H9 (cell line): Measurements from ENCODE around the gene GUCY2F. TPM values are rescaled to one million over a fixed set of nuclear protein-coding genes. Genes with fewer than 3 reads are reported as not detected.

Experiments
- DNase-seq: peaks from one replicate; pipeline ENCODE4 v3.0.0-alpha.2; 2017
- H2AFZ ChIP-seq: one replicate; pipeline ENCODE4 v1.6.1; 2013; ENCODE audit warnings: mild to moderate bottlenecking, low read length, control low read depth, moderate library complexity
- H2AK5ac ChIP-seq: 2 replicates; pipeline ENCODE4 v1.6.1; 2013; ENCODE audit warnings: low read length, control low read depth, mixed read lengths; ENCODE audit not compliant: insufficient read length
- H2BK120ac ChIP-seq: one replicate; pipeline ENCODE4 v1.6.1; 2013; ENCODE audit warnings: low read depth, mild to moderate bottlenecking, low read length, control low read depth, inconsistent platforms; ENCODE audit not compliant: poor library complexity, severe bottlenecking
- H2BK12ac ChIP-seq: 2 replicates; pipeline ENCODE4 v1.6.1; 2013; ENCODE audit warnings: low read length, control low read depth, mixed read lengths, low read depth; ENCODE audit not compliant: insufficient read length
- H2BK15ac ChIP-seq: 2 replicates; pipeline ENCODE4 v1.6.1; 2013; ENCODE audit warnings: low read depth, low read length, control low read depth
- H2BK20ac ChIP-seq: one replicate; pipeline ENCODE4 v1.6.1; 2013; ENCODE audit warnings: low read depth, mild to moderate bottlenecking, low read length, control low read depth, inconsistent platforms; ENCODE audit not compliant: poor library complexity, severe bottlenecking
- H2BK5ac ChIP-seq: 2 replicates; pipeline ENCODE4 v1.6.1; 2013; ENCODE audit warnings: low read length, control low read depth, mixed read lengths; ENCODE audit not compliant: insufficient read length
- H3K14ac ChIP-seq: 2 replicates; pipeline ENCODE4 v1.6.1; 2013; ENCODE audit warnings: low read length, control low read depth; ENCODE audit not compliant: insufficient read depth
- H3K18ac ChIP-seq: 2 replicates; pipeline ENCODE4 v1.6.1; 2013; ENCODE audit warnings: low read depth, mild to moderate bottlenecking, mixed read lengths, low read length, control low read depth; ENCODE audit not compliant: insufficient read length
- H3K23ac ChIP-seq: 2 replicates; pipeline ENCODE4 v1.6.1; 2013; ENCODE audit warnings: low read length, control low read depth, mixed read lengths, low read depth; ENCODE audit not compliant: insufficient read length
- H3K23me2 ChIP-seq: 2 replicates; pipeline ENCODE4 v1.6.1; 2013; ENCODE audit warnings: low read depth, mild to moderate bottlenecking, mixed read lengths, low read length, control low read depth; ENCODE audit not compliant: insufficient read length, poor library complexity, severe bottlenecking
- H3K27ac ChIP-seq: 2 replicates; pipeline ENCODE4 v1.5.1; 2013; ENCODE audit warnings: low read length, control low read depth, mixed read lengths, low read depth; ENCODE audit not compliant: insufficient read length
- H3K27me3 ChIP-seq: 2 replicates; pipeline ENCODE4 v1.6.1; 2013; ENCODE audit warnings: low read length, control low read depth, inconsistent platforms; ENCODE audit not compliant: insufficient read depth
- H3K4ac ChIP-seq: 2 replicates; pipeline ENCODE4 v1.6.1; 2013; ENCODE audit warnings: low read depth, mild to moderate bottlenecking, control low read depth, inconsistent platforms, low read length, moderate library complexity
- H3K4me1 ChIP-seq: 2 replicates; pipeline ENCODE4 v1.6.1; 2013; ENCODE audit warnings: low read length, control low read depth, inconsistent platforms; ENCODE audit not compliant: insufficient read depth
- H3K4me2 ChIP-seq: 2 replicates; pipeline ENCODE4 v1.6.1; 2013; ENCODE audit warnings: low read length, control low read depth, mixed read lengths; ENCODE audit not compliant: insufficient read length, insufficient read depth
- H3K56ac ChIP-seq: 2 replicates; pipeline ENCODE4 v1.6.1; 2013; ENCODE audit warnings: low read depth, mild to moderate bottlenecking, mixed read lengths, low read length, control low read depth; ENCODE audit not compliant: insufficient read length
- H3K79me1 ChIP-seq: 2 replicates; pipeline ENCODE4 v1.6.1; 2013; ENCODE audit warnings: low read depth, mild to moderate bottlenecking, moderate library complexity, low read length, control low read depth, inconsistent platforms; ENCODE audit not compliant: insufficient read depth, poor library complexity, severe bottlenecking
- H3K79me2 ChIP-seq: 2 replicates; pipeline ENCODE4 v1.6.1; 2013; ENCODE audit warnings: low read length, control low read depth, inconsistent platforms; ENCODE audit not compliant: insufficient read depth
- H3K9ac ChIP-seq: 2 replicates; pipeline ENCODE4 v1.6.1; 2013; ENCODE audit warnings: low read length, control low read depth, mixed read lengths; ENCODE audit not compliant: insufficient read length; ENCODE audit errors: extremely low read depth
- H3K9me3 ChIP-seq: one replicate; pipeline ENCODE4 v1.6.1; 2013; ENCODE audit warnings: low read depth, low read length, inconsistent platforms; ENCODE audit not compliant: control insufficient read depth
- H3T11ph ChIP-seq: one replicate; pipeline ENCODE4 v1.6.1; 2013; ENCODE audit warnings: mild to moderate bottlenecking, low read length, control low read depth, inconsistent platforms
- H4K20me1 ChIP-seq: one replicate; pipeline ENCODE4 v1.6.1; 2013; ENCODE audit not compliant: control insufficient read depth, insufficient read length, insufficient read depth
- H4K5ac ChIP-seq: 2 replicates; pipeline ENCODE4 v1.6.1; 2013; ENCODE audit warnings: low read depth, mild to moderate bottlenecking, mixed read lengths, low read length, control low read depth; ENCODE audit not compliant: insufficient read length
- H4K8ac ChIP-seq: replicated peaks from 2 replicates; pipeline ENCODE4 v1.6.1; 2013; ENCODE audit warnings: low read length, control low read depth, mixed read lengths, low read depth; ENCODE audit not compliant: insufficient read length
- H4K91ac ChIP-seq: 2 replicates; pipeline ENCODE4 v1.6.1; 2013; ENCODE audit warnings: low read depth, mild to moderate bottlenecking, moderate library complexity, mixed read lengths, low read length, control low read depth; ENCODE audit not compliant: insufficient read length
- H3K27ac Mint-ChIP-seq, 3 experiments: 2 replicates in 2 of 3; 3 replicates in 1 of 3; pipeline ENCODE4 v1.8.0; 2020 to 2021; ENCODE audit warnings: mixed read lengths in 3 of 3, mild to moderate bottlenecking in 1 of 3, moderate library complexity in 1 of 3
- H3K27me3 Mint-ChIP-seq: 2 replicates; pipeline ENCODE4 v1.8.0; 2021; ENCODE audit warnings: low read depth, mild to moderate bottlenecking, moderate library complexity, mixed read lengths
- H3K36me3 Mint-ChIP-seq, 3 experiments: 2 replicates in 2 of 3; 3 replicates in 1 of 3; pipeline ENCODE4 v1.8.0; 2020 to 2021; ENCODE audit warnings: low read depth in 3 of 3, mixed read lengths in 3 of 3; ENCODE audit not compliant: insufficient read depth in 1 of 3
- H3K4me1 Mint-ChIP-seq, 2 experiments: 2 replicates each; pipeline ENCODE4 v1.8.0; 2020; ENCODE audit warnings: mixed read lengths in 2 of 2
- H3K4me3 Mint-ChIP-seq, 2 experiments: 2 replicates in 1 of 2; 3 replicates in 1 of 2; pipeline ENCODE4 v1.8.0; 2020 to 2021; ENCODE audit warnings: mild to moderate bottlenecking in 2 of 2, mixed read lengths in 2 of 2, moderate library complexity in 1 of 2
- H3K9me3 Mint-ChIP-seq, 2 experiments: 2 replicates in 1 of 2; 3 replicates in 1 of 2; pipeline ENCODE4 v1.8.0; 2020; ENCODE audit warnings: mild to moderate bottlenecking in 2 of 2, mixed read lengths in 2 of 2, moderate library complexity in 1 of 2
- CTCF ChIP-seq: fragments of 200-600 bp; sonication (generic); conservative IDR thresholded peaks from 3 replicates; pipeline ENCODE4 v1.8.0; 2021; ENCODE audit warnings: antibody characterized with exemption, mild to moderate bottlenecking
- WGBS: extraction: QIAGEN DNeasy Blood & Tissue Kit; methylation state at CpG from one replicate; pipeline ENCODE4 v1.1.7; 2013; ENCODE audit warnings: missing lambda C conversion rate, low lambda C conversion rate, mixed read lengths; ENCODE audit not compliant: insufficient read length; ENCODE audit errors: extremely low coverage; 5-methylcytosine and 5-hydroxymethylcytosine counted together
- total RNA-seq: library from RNA; stranded (reverse); gene quantifications from 2 replicates; pipeline ENCODE4 v1.2.1, GENCODE V29; 2021

The GUCY2F gene
- total RNA-seq, 1 experiment from 2014 or later, result 0.11 TPM

GRCh38 chrX:109489174-109489573 lies 7.3 kb upstream of the GUCY2F start:
- Mint-ChIP-seq H3K9me3 (peaks cover 0 to 4% of the 10 kb centered on the region in 2 experiments; a peak in 1 of 5 replicates), H3K4me1 (peaks cover 10 to 11% of the 10 kb centered on the region in 2 experiments), H3K27me3 (peaks cover 2% of the 10 kb centered on the region; the same call in 1 of the 2 replicates), H3K4me3 (no peak overlapping the region), H3K36me3 (no peaks in the 10 kb centered on the region), H3K27ac (no peak overlapping the region)
- no peaks in the 10 kb centered on the region for H4K20me1 ChIP-seq
- no peak for TF ChIP-seq CTCF
- no peak overlapping the region for H2AK5ac ChIP-seq
- no peak overlapping the region for H4K91ac ChIP-seq
- H2BK120ac ChIP-seq, result no peak overlapping the region
- no peak overlapping the region for H2AFZ ChIP-seq
- no peaks in the 10 kb centered on the region for H3K9me3 ChIP-seq
- no peak overlapping the region for H2BK15ac ChIP-seq
- H3K23ac ChIP-seq, result no peak overlapping the region
- DNase-seq, result no peak
- H3K27me3 ChIP-seq, result no peaks in the 10 kb centered on the region
- no peak overlapping the region for H3K27ac ChIP-seq
- no peaks in the 10 kb centered on the region for H3K79me2 ChIP-seq
- H3K18ac ChIP-seq, result no peak overlapping the region
- H2BK20ac ChIP-seq, result no peak overlapping the region
- no peaks in the 10 kb centered on the region for H3K23me2 ChIP-seq
- WGBS, result no CpG with 5 or more reads among the region's 2 CpGs
- no peak overlapping the region for H3T11ph ChIP-seq
- H2BK5ac ChIP-seq, result no peak overlapping the region
- no peak overlapping the region for H4K8ac ChIP-seq
- no peaks in the 10 kb centered on the region for H3K79me1 ChIP-seq
- no peak overlapping the region for H3K4ac ChIP-seq
- H3K56ac ChIP-seq, result no peak overlapping the region
- no peak overlapping the region for H3K4me2 ChIP-seq
- H3K14ac ChIP-seq, result no peak overlapping the region
- H3K9ac ChIP-seq, result no peak overlapping the region
- no peak overlapping the region for H2BK12ac ChIP-seq
- no peak overlapping the region for H4K5ac ChIP-seq
- peaks cover 2% of the 10 kb centered on the region; the same call in 1 of the 2 replicates for H3K4me1 ChIP-seq
